Effector memory CD4-positive, alpha-beta T cell (primary cell): ENCODE data around the gene CFL1.
"Not testable (repeated sequence)": the region's sequence is repeated elsewhere in the genome, so short reads cannot be mapped to it uniquely, and the experiment has no call there.

Source experiments
- DNase-seq, 3 donors: peaks; one replicate each; pipeline ENCODE4 v3.0.0-alpha.2; 2020
- H3K27ac ChIP-seq: 2 replicates; pipeline ENCODE4 v1.7.0; 2013; ENCODE audit warnings: mild to moderate bottlenecking, low read length, moderate library complexity; ENCODE audit not compliant: insufficient read depth, poor library complexity, severe bottlenecking
- H3K27me3 ChIP-seq: replicated peaks from 2 replicates; pipeline ENCODE4 v1.7.0; 2013; ENCODE audit warnings: mild to moderate bottlenecking, low read length; ENCODE audit not compliant: insufficient read depth, control insufficient read depth, poor library complexity, severe bottlenecking
- H3K36me3 ChIP-seq: 2 replicates; pipeline ENCODE4 v1.7.0; 2013; ENCODE audit warnings: mild to moderate bottlenecking, low read length, moderate library complexity; ENCODE audit not compliant: control insufficient read depth, insufficient read depth
- H3K4me1 ChIP-seq: 2 replicates; pipeline ENCODE4 v1.7.0; 2013; ENCODE audit warnings: low read length, mild to moderate bottlenecking; ENCODE audit not compliant: control insufficient read depth, insufficient read depth, poor library complexity, severe bottlenecking
- H3K4me3 ChIP-seq: 2 replicates; pipeline ENCODE4 v1.7.0; 2013; ENCODE audit warnings: low read length, low read depth, mild to moderate bottlenecking; ENCODE audit not compliant: insufficient read depth, poor library complexity, severe bottlenecking
- H3K9me3 ChIP-seq: 2 replicates; pipeline ENCODE4 v1.7.0; 2013; ENCODE audit warnings: mild to moderate bottlenecking, low read length, moderate library complexity; ENCODE audit not compliant: control insufficient read depth

The CFL1 gene

GRCh38 chr11:65850217-65851082 is 7.5 kb downstream of the CFL1 start:
- peaks cover 50% of the 10 kb centered on the region for H3K36me3 ChIP-seq
- H3K4me3 ChIP-seq = no peak overlapping the region
- no peak for DNase-seq
- H3K27me3 ChIP-seq = no peaks in the 10 kb centered on the region
- H3K4me1 ChIP-seq = peaks cover 5% of the 10 kb centered on the region
- no peaks in the 10 kb centered on the region for H3K9me3 ChIP-seq
- no peak overlapping the region for H3K27ac ChIP-seq

DNA sequence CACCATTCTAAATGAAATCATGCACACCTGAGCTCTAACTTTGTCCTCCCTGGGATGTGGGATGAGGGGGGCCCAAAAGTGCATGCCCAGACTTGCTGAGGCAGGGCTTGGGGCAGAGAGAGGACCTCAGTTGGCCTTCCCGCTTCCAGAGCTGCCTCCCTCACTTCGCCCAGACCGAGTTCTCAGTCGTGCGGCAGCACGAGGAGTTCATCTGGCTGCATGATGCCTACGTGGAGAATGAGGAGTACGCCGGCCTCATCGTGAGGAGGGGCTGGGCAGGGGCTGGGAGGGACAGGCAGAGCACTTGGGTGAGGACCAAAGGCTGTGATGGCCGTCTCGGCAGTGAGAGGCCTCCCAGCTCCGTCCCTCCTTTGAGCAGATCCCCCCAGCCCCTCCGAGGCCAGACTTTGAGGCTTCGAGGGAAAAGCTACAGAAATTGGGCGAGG is 8.2 kb downstream of the CFL1 start:
- no peaks in the 10 kb centered on the region for H3K27me3 ChIP-seq
- H3K9me3 ChIP-seq = no peaks in the 10 kb centered on the region
- H3K4me3 ChIP-seq = no peak overlapping the region
- no peak overlapping the region for H3K27ac ChIP-seq
- no peak for DNase-seq
- peaks cover 43% of the 10 kb centered on the region for H3K36me3 ChIP-seq
- peaks cover 4% of the 10 kb centered on the region for H3K4me1 ChIP-seq

DNA sequence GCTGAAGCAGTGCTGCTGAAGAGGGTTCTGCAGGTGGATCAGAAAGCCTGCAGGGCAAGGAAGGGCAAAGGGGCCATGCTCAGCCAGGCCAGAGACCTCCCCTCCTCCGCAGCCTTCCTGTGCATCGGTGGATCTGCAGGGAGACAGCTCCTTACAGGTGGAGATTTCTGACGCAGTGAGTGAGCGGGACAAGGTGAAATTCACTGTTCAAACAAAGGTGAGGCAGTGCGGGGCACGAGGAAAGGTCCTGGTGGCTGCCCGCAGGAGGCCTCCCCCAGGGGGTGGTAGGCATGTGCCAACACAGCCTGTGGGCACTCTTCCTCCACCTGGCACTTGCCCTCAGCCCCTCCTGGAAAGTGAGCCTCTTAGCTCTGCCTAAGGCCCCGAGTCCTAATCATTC is 8.6 kb downstream of the CFL1 start:
- Histone ChIP-seq H3K27me3 (no peaks in the 10 kb centered on the region), H3K4me3 (no peak overlapping the region), H3K4me1 (peaks cover 4% of the 10 kb centered on the region), H3K27ac (no peak overlapping the region), H3K36me3 (peaks cover 39% of the 10 kb centered on the region), H3K9me3 (no peaks in the 10 kb centered on the region)
- DNase-seq = no peak

GRCh38 chr11:65848693-65849092 is 9.3 kb downstream of the CFL1 start:
- DNase-seq, H3K9me3 ChIP-seq, H3K4me1 ChIP-seq, H3K27ac ChIP-seq, H3K4me3 ChIP-seq, H3K27me3 ChIP-seq: not testable (repeated sequence)
- peaks cover 32% of the 10 kb centered on the region for H3K36me3 ChIP-seq

GRCh38 chr11:65847746-65848145 is 10.2 kb downstream of the CFL1 start:
- Histone ChIP-seq H3K36me3 (peaks cover 23% of the 10 kb centered on the region), H3K27ac (no peak overlapping the region), H3K4me3 (no peak overlapping the region), H3K27me3 (no peaks in the 10 kb centered on the region), H3K4me1 (no peaks in the 10 kb centered on the region), H3K9me3 (no peaks in the 10 kb centered on the region)
- no peak for DNase-seq

- Histone ChIP-seq H3K36me3 (no peaks in the 10 kb centered on the region), H3K4me3 (no peak overlapping the region), H3K27me3 (no peaks in the 10 kb centered on the region)
Measured at GRCh38 chr11:65844231-65844872, 13.6 kb downstream of the CFL1 start.

GRCh38 chr11:65843811-65844210 is 14.2 kb downstream of the CFL1 start:
- Histone ChIP-seq H3K4me3 (no peak overlapping the region), H3K4me1 (no peaks in the 10 kb centered on the region), H3K36me3 (no peaks in the 10 kb centered on the region)

More at GRCh38 chr11:65844231-65844872, 13.6 kb downstream of the CFL1 start:
- no peak overlapping the region for H3K27ac ChIP-seq
- H3K4me1 ChIP-seq = no peaks in the 10 kb centered on the region
- H3K9me3 ChIP-seq = no peaks in the 10 kb centered on the region
- no peak for DNase-seq

GRCh38 chr11:65842144-65842543 is 15.8 kb downstream of the CFL1 start:
- Histone ChIP-seq H3K4me1 (no peaks in the 10 kb centered on the region), H3K27ac (no peak overlapping the region), H3K27me3 (no peaks in the 10 kb centered on the region), H3K9me3 (no peaks in the 10 kb centered on the region), H3K4me3 (no peak overlapping the region), H3K36me3 (no peaks in the 10 kb centered on the region)
- DNase-seq = no peak

More at GRCh38 chr11:65843811-65844210, 14.2 kb downstream of the CFL1 start:
- no peak overlapping the region for H3K27ac ChIP-seq
- no peaks in the 10 kb centered on the region for H3K27me3 ChIP-seq
- DNase-seq = no peak
- H3K9me3 ChIP-seq = no peaks in the 10 kb centered on the region

DNA sequence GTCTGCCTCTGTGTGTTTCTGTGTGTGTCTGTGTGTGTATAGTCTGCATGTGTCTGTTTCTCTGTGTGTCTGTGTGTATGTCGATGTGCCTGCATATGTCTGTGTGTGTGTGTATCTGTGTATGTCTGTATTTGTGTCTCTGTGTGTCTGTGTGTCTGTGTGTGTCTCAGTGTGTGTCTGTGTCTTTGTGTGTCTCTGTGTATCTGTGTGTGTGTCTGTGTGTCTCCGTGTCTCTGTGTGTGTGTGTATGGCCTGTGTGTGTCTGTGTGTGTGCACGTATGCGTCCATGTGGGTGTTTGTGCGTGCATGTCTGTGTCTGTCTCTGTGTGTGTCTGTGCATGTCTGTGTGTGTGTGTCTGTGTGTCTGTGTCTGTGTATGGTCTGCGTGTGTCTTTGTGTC is 23.8 kb downstream of the CFL1 start:
- Histone ChIP-seq H3K36me3 (no peaks in the 10 kb centered on the region), H3K4me3 (peak overlapping the region; percentile 61), H3K4me1 (peaks cover 14% of the 10 kb centered on the region), H3K27me3 (no peaks in the 10 kb centered on the region), H3K9me3 (no peaks in the 10 kb centered on the region), H3K27ac (no peak overlapping the region)
- no peak for DNase-seq
